Measurements from ENCODE around the gene TLL2. TPM values are rescaled to one million over a fixed set of nuclear protein-coding genes. Genes with fewer than 3 reads are reported as not detected.
A peak's percentile ranks its signal among the peaks of the same experiment; 100 is the strongest.

Gene TLL2
- total RNA-seq, result 1.6 and 2.1 TPM in 2 replicates
- long read RNA-seq, result 0 reads

GRCh38 chr10:96513698-96514561 is at the start of gene TLL2:
TSS of gene TLL2 (minus strand) at chr10:96513926. CDS start at chr10:96513685, 241 bp downstream.
- DNase-seq (ENCODE audit: low read depth, low spot score), result peak; percentile 81

GRCh38 chr10:96560966-96561887 is 47.5 kb upstream of the TLL2 start:
- H3K27me3 Mint-ChIP-seq (ENCODE audit: low read depth), result no peaks in the 10 kb centered on the region
- no peak for TF ChIP-seq CTCF (conservative IDR thresholded peaks at IDR 0.05)
- H3K9me3 Mint-ChIP-seq, result no peaks in the 10 kb centered on the region
- peaks cover 7% of the 10 kb centered on the region for H3K36me3 Mint-ChIP-seq (ENCODE audit: low read depth)
- H3K4me3 Mint-ChIP-seq, result no peak overlapping the region
- no peak overlapping the region for H3K27ac Mint-ChIP-seq (ENCODE audit: unreplicated experiment)
- DNase-seq (ENCODE audit: low read depth, low spot score), result no peak
- H3K4me1 Mint-ChIP-seq, result no peaks in the 10 kb centered on the region

More at GRCh38 chr10:96513698-96514561, at the start of gene TLL2:
- Mint-ChIP-seq H3K4me1 (peaks cover 20% of the 10 kb centered on the region), H3K36me3 (ENCODE audit: low read depth) (no peaks in the 10 kb centered on the region), H3K9me3 (no peaks in the 10 kb centered on the region), H3K27ac (ENCODE audit: unreplicated experiment) (no peak within 1 kb of the TSS), H3K4me3 (peak within 1 kb of the TSS; percentile 89), H3K27me3 (ENCODE audit: low read depth) (peaks cover 57% of the 10 kb centered on the region)
- peak; percentile 66 for TF ChIP-seq CTCF (conservative IDR thresholded peaks at IDR 0.05)

GRCh38 chr10:96560489-96560888 is 46.8 kb upstream of the TLL2 start:
- no peaks in the 10 kb centered on the region for H3K4me1 Mint-ChIP-seq
- TF ChIP-seq CTCF (conservative IDR thresholded peaks at IDR 0.05), result no peak
- H3K27ac Mint-ChIP-seq (ENCODE audit: unreplicated experiment), result no peak overlapping the region
- DNase-seq (ENCODE audit: low read depth, low spot score), result no peak
- H3K4me3 Mint-ChIP-seq, result no peak overlapping the region
- no peaks in the 10 kb centered on the region for H3K27me3 Mint-ChIP-seq (ENCODE audit: low read depth)
- H3K9me3 Mint-ChIP-seq, result no peaks in the 10 kb centered on the region
- H3K36me3 Mint-ChIP-seq (ENCODE audit: low read depth), result peaks cover 7% of the 10 kb centered on the region

- peak; percentile 64 for TF ChIP-seq CTCF (conservative IDR thresholded peaks at IDR 0.05)
- H3K27me3 Mint-ChIP-seq (ENCODE audit: low read depth), result no peaks in the 10 kb centered on the region
- H3K36me3 Mint-ChIP-seq (ENCODE audit: low read depth), result peaks cover 3% of the 10 kb centered on the region
- H3K27ac Mint-ChIP-seq (ENCODE audit: unreplicated experiment), result no peak overlapping the region
- H3K4me3 Mint-ChIP-seq, result no peak overlapping the region
- H3K4me1 Mint-ChIP-seq, result no peaks in the 10 kb centered on the region
- DNase-seq (ENCODE audit: low read depth, low spot score), result no peak
- H3K9me3 Mint-ChIP-seq, result no peaks in the 10 kb centered on the region
Observed at GRCh38 chr10:96556003-96556402, 42.3 kb upstream of the TLL2 start.

- no peaks in the 10 kb centered on the region for H3K27me3 Mint-ChIP-seq (ENCODE audit: low read depth)
- H3K4me1 Mint-ChIP-seq, result no peaks in the 10 kb centered on the region
- no peak for TF ChIP-seq CTCF (conservative IDR thresholded peaks at IDR 0.05)
- no peaks in the 10 kb centered on the region for H3K36me3 Mint-ChIP-seq (ENCODE audit: low read depth)
- H3K27ac Mint-ChIP-seq (ENCODE audit: unreplicated experiment), result no peak overlapping the region
- no peak overlapping the region for H3K4me3 Mint-ChIP-seq
- H3K9me3 Mint-ChIP-seq, result no peaks in the 10 kb centered on the region
- no peak for DNase-seq (ENCODE audit: low read depth, low spot score)
Observed at GRCh38 chr10:96555330-96555729, 41.6 kb upstream of the TLL2 start.
